PC-3 (cell line): Measurements from ENCODE around the gene NHERF2. TPM values are rescaled to one million over a fixed set of nuclear protein-coding genes. Genes with fewer than 3 reads are reported as not detected.

Experiments
- ATAC-seq: fragments of 200-7000 bp; cut with Tn5 transposase; 2 replicates; pipeline ENCODE4 v1.9.1; 2020; ENCODE audit warnings: mild to moderate bottlenecking, moderate library complexity
- BruUV-seq: library from RNA; stranded (reverse); fragments of 400-500 nt; replicated peaks from 2 replicates; lab custom pipeline; 2021; lab: Mats Ljungman, UMichigan
- CTCF ChIA-PET: fragments of 300-600 bp; sonication (Branson Sonifier 250); formaldehyde crosslinking; loops from one replicate; lab custom pipeline; 2022; ENCODE audit warnings: antibody characterized with exemption; lab: Charles Lee
- POLR2A ChIA-PET: fragments of 300-600 bp; sonication (Branson Sonifier 250); formaldehyde crosslinking; loops from one replicate; lab custom pipeline; 2022; ENCODE audit warnings: antibody characterized with exemption; ENCODE audit not compliant: unreplicated experiment; lab: Charles Lee
- DNase-seq: peaks from one replicate; pipeline ENCODE4 v3.0.0-alpha.2; 2015
- H2AFZ ChIP-seq: fragments of 300-600 bp; sonication (generic); 2 replicates; pipeline ENCODE4 v1.6.0; 2016; ENCODE audit warnings: antibody characterized with exemption, low read length
- H3F3A ChIP-seq: fragments of 300-600 bp; sonication (generic); one replicate; pipeline ENCODE4 v1.6.0; 2017; ENCODE audit warnings: antibody characterized with exemption, low read length, control low read depth, mild to moderate bottlenecking; ENCODE audit not compliant: unreplicated experiment
- H3K27ac ChIP-seq: fragments of 300-600 bp; sonication (generic); 2 replicates; pipeline ENCODE4 v1.5.1; 2016; ENCODE audit warnings: mild to moderate bottlenecking, low read length
- H3K27me3 ChIP-seq: fragments of 300-600 bp; sonication (generic); 2 replicates; pipeline ENCODE4 v1.6.1; 2016; ENCODE audit warnings: low read length, mixed read lengths
- H3K36me3 ChIP-seq: fragments of 300-600 bp; sonication (generic); 2 replicates; pipeline ENCODE4 v1.6.1; 2016; ENCODE audit warnings: low read depth, mixed run types, low read length, mixed read lengths
- H3K4me1 ChIP-seq: fragments of 300-600 bp; sonication (generic); 2 replicates; pipeline ENCODE4 v1.5.1; 2016; ENCODE audit warnings: low read length; ENCODE audit not compliant: insufficient read depth
- H3K4me2 ChIP-seq: fragments of 300-600 bp; sonication (generic); 2 replicates; pipeline ENCODE4 v1.6.0; 2016; ENCODE audit warnings: low read length
- H3K4me3 ChIP-seq: fragments of 300-600 bp; sonication (generic); 2 replicates; pipeline ENCODE4 v1.5.1; 2016; ENCODE audit warnings: mild to moderate bottlenecking, low read length, mixed read lengths
- H3K79me2 ChIP-seq: fragments of 300-600 bp; sonication (generic); 2 replicates; pipeline ENCODE4 v1.6.1; 2017; ENCODE audit warnings: low read length, mixed read lengths
- H3K9ac ChIP-seq: fragments of 300-600 bp; sonication (generic); 2 replicates; pipeline ENCODE4 v1.6.0; 2016; ENCODE audit warnings: mild to moderate bottlenecking, low read length
- H3K9me2 ChIP-seq: fragments of 300-600 bp; sonication (generic); replicated peaks from 2 replicates; pipeline ENCODE4 v1.6.1; 2016; ENCODE audit warnings: mixed run types, low read length, mixed read lengths
- H3K9me3 ChIP-seq: fragments of 300-600 bp; sonication (generic); 2 replicates; pipeline ENCODE4 v1.6.1; 2016; ENCODE audit warnings: low read length, mixed read lengths
- H4K20me1 ChIP-seq: fragments of 300-600 bp; sonication (generic); 2 replicates; pipeline ENCODE4 v1.6.1; 2016; ENCODE audit warnings: low read length, mixed read lengths
- CTCF ChIP-seq: fragments of 300-600 bp; sonication (generic); conservative IDR thresholded peaks from 2 replicates; pipeline ENCODE4 v1.5.1; 2017; ENCODE audit warnings: antibody characterized with exemption, low read depth, mild to moderate bottlenecking, low read length
- EZH2 ChIP-seq: fragments of 300-600 bp; sonication (generic); IDR thresholded peaks from one replicate; pipeline ENCODE4 v1.6.1; 2017; ENCODE audit warnings: antibody characterized with exemption, mild to moderate bottlenecking, low read length; ENCODE audit not compliant: unreplicated experiment
- EZH2phosphoT487 ChIP-seq: fragments of 300-600 bp; sonication (generic); IDR thresholded peaks from 2 replicates; pipeline ENCODE4 v1.6.1; 2018; ENCODE audit warnings: mild to moderate bottlenecking, antibody characterized with exemption, low read length, borderline replicate concordance
- intact Hi-C: fragments of 100-400 bp; cut with micrococcal nuclease; formaldehyde crosslinking; loops from 2 replicates; pipeline ENCODE4 v1.9.0; 2023
- total RNA-seq: library from RNA; depleted of rRNA; stranded (reverse); fragments of >200 nt; gene quantifications from 2 replicates; pipeline ENCODE4 v1.2.3, GENCODE V29; 2014

The NHERF2 gene
- total RNA-seq, 1 experiment from 2014 or later = 145 TPM

- POLR2A ChIA-PET = no interaction called here
- DNase-seq (no peak), ATAC-seq (no peak)
- Histone ChIP-seq H3K4me2 (no peak overlapping the region), H3K9me3 (no peaks in the 10 kb centered on the region), H3K79me2 (no peaks in the 10 kb centered on the region), H3K4me3 (no peak overlapping the region), H4K20me1 (no peaks in the 10 kb centered on the region), H3K36me3 (no peaks in the 10 kb centered on the region), H3K9me2 (no peaks in the 10 kb centered on the region), H3K27me3 (no peaks in the 10 kb centered on the region), H3K27ac (no peak overlapping the region), H3K4me1 (no peaks in the 10 kb centered on the region), H3F3A (no peaks in the 10 kb centered on the region), H2AFZ (no peak overlapping the region), H3K9ac (no peak overlapping the region)
- TSS peak; percentile 17 for BruUV-seq
- no peak for TF ChIP-seq CTCF
- no peak for TF ChIP-seq EZH2phosphoT487
- TF ChIP-seq EZH2 = no peak
- intact Hi-C loops = no loop called here
- CTCF ChIA-PET = no interaction called here
Observed at GRCh38 chr16:2077696-2078095, 51.0 kb downstream of the NHERF2 start.

- Histone ChIP-seq H3K9me2 (no peaks in the 10 kb centered on the region), H3K79me2 (no peaks in the 10 kb centered on the region), H3K9ac (no peak overlapping the region), H4K20me1 (no peaks in the 10 kb centered on the region), H3K4me3 (no peak overlapping the region), H2AFZ (no peak overlapping the region), H3K4me2 (no peak overlapping the region), H3K36me3 (no peaks in the 10 kb centered on the region), H3F3A (no peaks in the 10 kb centered on the region), H3K27ac (no peak overlapping the region), H3K9me3 (no peaks in the 10 kb centered on the region), H3K4me1 (no peaks in the 10 kb centered on the region), H3K27me3 (no peaks in the 10 kb centered on the region)
- no peak for TF ChIP-seq EZH2phosphoT487
- no peak for TF ChIP-seq EZH2
- no peak for TF ChIP-seq CTCF
- BruUV-seq = no TSS peak
- no peak for DNase-seq
- ChIA-PET POLR2A (no interaction called here), CTCF (no interaction called here)
- intact Hi-C loops = no loop called here
- ATAC-seq = no peak
Observed at GRCh38 chr16:2078096-2078495, 51.4 kb downstream of the NHERF2 start.

GRCh38 chr16:2078691-2079090 lies 52.0 kb downstream of the NHERF2 start:
- Histone ChIP-seq H2AFZ (no peak overlapping the region), H3K4me1 (no peaks in the 10 kb centered on the region), H4K20me1 (no peaks in the 10 kb centered on the region), H3K9me2 (no peaks in the 10 kb centered on the region), H3K4me3 (no peak overlapping the region), H3K4me2 (no peak overlapping the region), H3K27ac (no peak overlapping the region), H3K27me3 (no peaks in the 10 kb centered on the region), H3K36me3 (no peaks in the 10 kb centered on the region), H3K9me3 (no peaks in the 10 kb centered on the region), H3K9ac (no peak overlapping the region), H3K79me2 (no peaks in the 10 kb centered on the region), H3F3A (no peaks in the 10 kb centered on the region)
- intact Hi-C loops = no loop called here
- DNase-seq (no peak), ATAC-seq (no peak)
- TF ChIP-seq CTCF (no peak), EZH2phosphoT487 (no peak), EZH2 (no peak)
- ChIA-PET CTCF (no interaction called here), POLR2A (no interaction called here)
- BruUV-seq = no TSS peak
